DOHH2 (cell line): ENCODE measurements around the gene MTSS2.

Experiments used
- H3F3A ChIP-seq: fragments of 200-600 bp; sonication (generic), shearing (Covaris generic); 2 replicates; pipeline ENCODE4 v1.6.0; 2016; ENCODE audit warnings: antibody characterized with exemption, mild to moderate bottlenecking; ENCODE audit not compliant: control insufficient read depth, insufficient read depth
- H3K27ac ChIP-seq: fragments of 200-600 bp; sonication (generic); 2 replicates; pipeline ENCODE4 v1.5.1; 2014; ENCODE audit warnings: low read depth, mild to moderate bottlenecking, low read length, moderate library complexity
- H3K27me3 ChIP-seq: fragments of 200-600 bp; sonication (generic); 2 replicates; pipeline ENCODE4 v1.6.1; 2014; ENCODE audit warnings: mild to moderate bottlenecking, low read length, mixed read lengths; ENCODE audit not compliant: control insufficient read depth
- H3K36me3 ChIP-seq: fragments of 200-600 bp; sonication (generic); 2 replicates; pipeline ENCODE4 v1.6.1; 2014; ENCODE audit warnings: mild to moderate bottlenecking, low read length, moderate library complexity, mixed read lengths; ENCODE audit not compliant: control insufficient read depth
- H3K4me1 ChIP-seq: fragments of 200-600 bp; sonication (generic); 2 replicates; pipeline ENCODE4 v1.6.1; 2014; ENCODE audit warnings: mild to moderate bottlenecking, low read length, mixed read lengths; ENCODE audit not compliant: control insufficient read depth
- H3K4me2 ChIP-seq: fragments of 200-600 bp; sonication (generic); 2 replicates; pipeline ENCODE4 v1.6.0; 2014; ENCODE audit warnings: mild to moderate bottlenecking, low read length, moderate library complexity
- H3K4me3 ChIP-seq: fragments of 200-600 bp; sonication (generic); 2 replicates; pipeline ENCODE4 v1.5.1; 2014; ENCODE audit warnings: mild to moderate bottlenecking, low read length, mixed read lengths
- H3K79me2 ChIP-seq: fragments of 200-600 bp; sonication (generic); 2 replicates; pipeline ENCODE4 v1.6.1; 2014; ENCODE audit warnings: mild to moderate bottlenecking, low read length, mixed read lengths; ENCODE audit not compliant: control insufficient read depth
- H3K9me2 ChIP-seq: fragments of 200-600 bp; sonication (generic); replicated peaks from 2 replicates; pipeline ENCODE4 v1.6.1; 2014; ENCODE audit warnings: mild to moderate bottlenecking, low read length, mixed read lengths; ENCODE audit not compliant: control insufficient read depth
- H3K9me3 ChIP-seq: fragments of 200-600 bp; sonication (generic); 2 replicates; pipeline ENCODE4 v1.6.1; 2014; ENCODE audit warnings: antibody characterized with exemption, low read length, mixed read lengths; ENCODE audit not compliant: control insufficient read depth, insufficient read depth
- H4K20me1 ChIP-seq: fragments of 200-600 bp; sonication (generic); 2 replicates; pipeline ENCODE4 v1.6.0; 2014; ENCODE audit warnings: low read depth, mild to moderate bottlenecking, antibody characterized with exemption, low read length, moderate library complexity; ENCODE audit not compliant: control insufficient read depth, insufficient read depth
- EZH2phosphoT487 ChIP-seq: fragments of 200-600 bp; sonication (generic); IDR thresholded peaks from 2 replicates; pipeline ENCODE4 v1.6.1; 2017; ENCODE audit warnings: borderline replicate concordance, mild to moderate bottlenecking, antibody characterized with exemption, low read length, moderate library complexity, mixed read lengths
- TF ChIP-seq, protein P1 (sequence below): fragments of 200-600 bp; sonication (generic); IDR thresholded peaks from one replicate; pipeline ENCODE4 v1.5.1; 2014; ENCODE audit warnings: antibody characterized with exemption, mild to moderate bottlenecking, low read depth, low read length; ENCODE audit not compliant: poor library complexity, severe bottlenecking

MTSS2 gene

GRCh38 chr16:70678898-70679670, 6.8 kb downstream of the MTSS2 start:
- no peaks in the 10 kb centered on the region for H3K36me3 ChIP-seq
- no peaks in the 10 kb centered on the region for H3K4me1 ChIP-seq
- H3F3A ChIP-seq = no peaks in the 10 kb centered on the region
- no peaks in the 10 kb centered on the region for H3K9me3 ChIP-seq
- TF ChIP-seq, protein P1, sequence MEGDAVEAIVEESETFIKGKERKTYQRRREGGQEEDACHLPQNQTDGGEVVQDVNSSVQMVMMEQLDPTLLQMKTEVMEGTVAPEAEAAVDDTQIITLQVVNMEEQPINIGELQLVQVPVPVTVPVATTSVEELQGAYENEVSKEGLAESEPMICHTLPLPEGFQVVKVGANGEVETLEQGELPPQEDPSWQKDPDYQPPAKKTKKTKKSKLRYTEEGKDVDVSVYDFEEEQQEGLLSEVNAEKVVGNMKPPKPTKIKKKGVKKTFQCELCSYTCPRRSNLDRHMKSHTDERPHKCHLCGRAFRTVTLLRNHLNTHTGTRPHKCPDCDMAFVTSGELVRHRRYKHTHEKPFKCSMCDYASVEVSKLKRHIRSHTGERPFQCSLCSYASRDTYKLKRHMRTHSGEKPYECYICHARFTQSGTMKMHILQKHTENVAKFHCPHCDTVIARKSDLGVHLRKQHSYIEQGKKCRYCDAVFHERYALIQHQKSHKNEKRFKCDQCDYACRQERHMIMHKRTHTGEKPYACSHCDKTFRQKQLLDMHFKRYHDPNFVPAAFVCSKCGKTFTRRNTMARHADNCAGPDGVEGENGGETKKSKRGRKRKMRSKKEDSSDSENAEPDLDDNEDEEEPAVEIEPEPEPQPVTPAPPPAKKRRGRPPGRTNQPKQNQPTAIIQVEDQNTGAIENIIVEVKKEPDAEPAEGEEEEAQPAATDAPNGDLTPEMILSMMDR = no peak
- H4K20me1 ChIP-seq = no peaks in the 10 kb centered on the region
- no peaks in the 10 kb centered on the region for H3K79me2 ChIP-seq
- no peak overlapping the region for H3K4me3 ChIP-seq
- no peaks in the 10 kb centered on the region for H3K27me3 ChIP-seq
- no peak overlapping the region for H3K4me2 ChIP-seq
- H3K9me2 ChIP-seq = no peaks in the 10 kb centered on the region
- H3K27ac ChIP-seq = no peak overlapping the region

DNA sequence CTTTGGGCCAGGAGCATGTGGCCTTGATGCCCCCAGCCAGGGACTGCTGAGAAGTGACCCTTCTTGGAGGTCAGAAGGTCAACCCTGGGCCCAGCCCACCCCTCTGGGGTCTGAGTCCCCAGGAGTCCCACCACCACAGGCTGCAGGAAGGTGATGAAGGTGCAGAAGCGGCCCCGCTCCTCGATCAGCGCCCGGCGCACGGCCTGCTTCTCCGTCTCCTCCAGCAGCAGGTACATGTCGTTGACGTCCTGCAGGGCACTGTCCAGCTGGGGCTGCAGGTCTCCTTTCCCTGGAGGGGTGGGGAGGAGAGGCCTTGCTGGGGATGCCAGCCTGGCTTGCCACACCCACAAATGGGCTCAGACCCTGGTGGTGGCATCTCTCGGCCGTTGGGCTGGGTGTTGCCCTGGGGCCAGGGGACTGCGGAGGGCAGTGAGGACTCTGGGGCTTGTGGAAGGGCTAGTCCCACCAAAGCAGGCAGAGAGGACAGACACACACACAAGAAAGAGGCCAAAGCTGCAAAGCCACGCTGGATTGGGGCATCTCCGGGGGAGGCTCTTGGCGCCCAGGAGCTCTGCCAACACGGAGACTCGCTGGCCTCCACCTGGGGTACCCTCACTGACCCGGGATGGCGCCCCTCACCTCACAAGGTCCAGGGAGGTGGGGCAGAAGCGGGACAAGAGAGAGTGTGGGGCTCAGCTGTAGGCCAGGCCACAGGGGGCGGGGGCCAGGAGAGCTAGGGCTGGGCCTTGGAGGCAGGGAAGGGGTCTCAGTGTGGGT, 7.5 kb downstream of the MTSS2 start:
- Histone ChIP-seq H3F3A (no peaks in the 10 kb centered on the region), H3K4me1 (no peaks in the 10 kb centered on the region), H3K27me3 (no peaks in the 10 kb centered on the region), H3K9me3 (no peaks in the 10 kb centered on the region), H3K79me2 (no peaks in the 10 kb centered on the region), H3K4me2 (no peak overlapping the region), H3K36me3 (no peaks in the 10 kb centered on the region), H4K20me1 (no peaks in the 10 kb centered on the region), H3K27ac (no peak overlapping the region), H3K4me3 (no peak overlapping the region), H3K9me2 (no peaks in the 10 kb centered on the region)
- TF ChIP-seq, protein P1 = no peak
- TF ChIP-seq EZH2phosphoT487 = no peak

- Histone ChIP-seq H4K20me1 (no peaks in the 10 kb centered on the region), H3K27ac (no peak overlapping the region), H3K4me2 (no peak overlapping the region), H3K4me1 (no peaks in the 10 kb centered on the region), H3F3A (no peaks in the 10 kb centered on the region), H3K27me3 (no peaks in the 10 kb centered on the region), H3K4me3 (no peak overlapping the region), H3K9me3 (no peaks in the 10 kb centered on the region), H3K36me3 (no peaks in the 10 kb centered on the region), H3K79me2 (no peaks in the 10 kb centered on the region), H3K9me2 (no peaks in the 10 kb centered on the region)
- TF ChIP-seq, protein P1 = no peak
- TF ChIP-seq EZH2phosphoT487 = no peak
Measured at GRCh38 chr16:70677499-70678120, 8.2 kb downstream of the MTSS2 start.
